Measurements from ENCODE around the gene TNFAIP8L1. TPM values are rescaled to one million over a fixed set of nuclear protein-coding genes. Genes with fewer than 3 reads are reported as not detected.

The TNFAIP8L1 gene
- polyA plus RNA-seq, 1 donor (not counting 4 experiments of a cell fraction or from before 2014, with no cell fraction given) = 4.7 TPM

DNA sequence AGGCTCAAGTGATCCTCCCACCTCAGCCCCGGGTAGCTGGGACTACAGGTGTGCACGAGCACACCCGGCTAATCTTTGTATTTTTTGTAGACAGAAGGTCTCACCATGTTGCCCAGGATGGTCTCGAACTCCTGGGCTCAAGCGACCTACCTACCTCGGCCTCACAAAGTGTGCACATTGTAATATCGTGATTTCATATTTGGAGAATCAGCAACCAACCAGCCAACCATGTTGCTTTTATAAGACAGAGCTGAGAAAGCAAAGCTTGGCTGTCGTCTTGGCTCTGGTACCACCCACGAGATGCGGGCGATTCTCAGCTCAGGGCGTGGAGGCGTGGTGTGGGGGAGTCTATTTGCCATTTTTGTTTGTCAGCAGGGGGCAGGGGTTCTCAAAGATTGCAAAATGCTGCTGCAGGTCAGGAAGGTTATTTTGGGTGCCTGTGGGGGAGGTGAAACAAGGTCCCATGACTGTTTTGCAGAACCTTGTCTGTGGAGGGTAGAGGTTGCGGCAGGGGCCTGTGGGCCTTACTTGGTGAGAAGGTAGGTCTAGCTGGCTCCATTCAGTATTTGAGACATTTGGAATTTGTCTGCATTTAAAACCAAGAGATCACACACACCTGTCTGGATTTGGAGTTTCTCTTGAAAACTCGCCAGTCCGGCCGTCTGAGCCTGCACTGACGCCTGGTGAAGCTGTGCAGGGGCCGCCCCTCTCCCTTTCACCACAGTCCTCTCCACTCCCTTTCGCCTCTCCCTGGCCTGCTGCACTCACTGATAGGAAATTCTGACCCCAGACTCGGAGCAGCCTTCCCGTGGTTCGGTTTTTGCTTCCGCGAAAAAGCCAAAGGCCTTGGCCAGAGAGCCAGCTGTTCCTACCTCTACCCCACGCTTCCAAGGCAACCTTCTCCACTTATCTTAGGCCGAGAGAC is 15.4 kb downstream of the TNFAIP8L1 start:
- no peak for TF ChIP-seq EZH2 (IDR thresholded peaks at IDR 0.05; ENCODE audit: low read length)
- TF ChIP-seq, protein P1, sequence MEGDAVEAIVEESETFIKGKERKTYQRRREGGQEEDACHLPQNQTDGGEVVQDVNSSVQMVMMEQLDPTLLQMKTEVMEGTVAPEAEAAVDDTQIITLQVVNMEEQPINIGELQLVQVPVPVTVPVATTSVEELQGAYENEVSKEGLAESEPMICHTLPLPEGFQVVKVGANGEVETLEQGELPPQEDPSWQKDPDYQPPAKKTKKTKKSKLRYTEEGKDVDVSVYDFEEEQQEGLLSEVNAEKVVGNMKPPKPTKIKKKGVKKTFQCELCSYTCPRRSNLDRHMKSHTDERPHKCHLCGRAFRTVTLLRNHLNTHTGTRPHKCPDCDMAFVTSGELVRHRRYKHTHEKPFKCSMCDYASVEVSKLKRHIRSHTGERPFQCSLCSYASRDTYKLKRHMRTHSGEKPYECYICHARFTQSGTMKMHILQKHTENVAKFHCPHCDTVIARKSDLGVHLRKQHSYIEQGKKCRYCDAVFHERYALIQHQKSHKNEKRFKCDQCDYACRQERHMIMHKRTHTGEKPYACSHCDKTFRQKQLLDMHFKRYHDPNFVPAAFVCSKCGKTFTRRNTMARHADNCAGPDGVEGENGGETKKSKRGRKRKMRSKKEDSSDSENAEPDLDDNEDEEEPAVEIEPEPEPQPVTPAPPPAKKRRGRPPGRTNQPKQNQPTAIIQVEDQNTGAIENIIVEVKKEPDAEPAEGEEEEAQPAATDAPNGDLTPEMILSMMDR (optimal IDR thresholded peaks at IDR 0.05 in 1 of 3, IDR thresholded peaks at IDR 0.05 in 1 of 3, conservative IDR thresholded peaks at IDR 0.05 in 1 of 3; ENCODE audit: extremely low read depth in 1 of 3, insufficient read depth in 2 of 3, low read length in 3 of 3) = no peak
- H3K9me1 ChIP-seq (ENCODE audit: control insufficient read depth, extremely low read depth, insufficient read depth, low read length) = no peaks in the 10 kb centered on the region
- no peak overlapping the region for H3K4me2 ChIP-seq (ENCODE audit: control insufficient read depth, extremely low read depth, insufficient read depth, low read depth, low read length)
- DNase-seq (ENCODE audit: low read depth, low spot score) (no peak), FAIRE-seq (no peak)
- H3K27me3 ChIP-seq (ENCODE audit: control insufficient read depth, extremely low read depth, insufficient read depth, low read length) = no peaks in the 10 kb centered on the region
- no peak overlapping the region for H3K4me3 ChIP-seq (ENCODE audit: control insufficient read depth in 2 of 3, extremely low read depth in 1 of 3, insufficient read depth in 2 of 3, low read depth in 1 of 3, low read length in 3 of 3)
- no peak overlapping the region for H3K27ac ChIP-seq (ENCODE audit: control insufficient read depth, insufficient read depth, low read length)
- H3K9ac ChIP-seq (ENCODE audit: control insufficient read depth, extremely low read depth, insufficient read depth, low read length) = no peak overlapping the region
- no peaks in the 10 kb centered on the region for H4K20me1 ChIP-seq (ENCODE audit: control insufficient read depth, extremely low read depth, insufficient read depth, low read length)
- dilution Hi-C loops (cut with MboI; ENCODE audit: extremely low pct_ligation_motif_present, low sequenced_read_pairs) = no loop called here
- no peaks in the 10 kb centered on the region for H3K4me1 ChIP-seq (ENCODE audit: control insufficient read depth, extremely low read depth, insufficient read depth, low read length)
- H3K36me3 ChIP-seq (ENCODE audit: control insufficient read depth in 2 of 2, extremely low read depth in 1 of 2, insufficient read depth in 2 of 2, low read length in 2 of 2) = peaks cover 24 to 40% of the 10 kb centered on the region in 2 experiments
- H2AFZ ChIP-seq (ENCODE audit: control insufficient read depth, low read length) = no peak overlapping the region
- H3K79me2 ChIP-seq (ENCODE audit: control insufficient read depth, insufficient read depth, low read length) = no peaks in the 10 kb centered on the region
- H3K9me3 ChIP-seq (ENCODE audit: control insufficient read depth, low read depth, low read length) = no peaks in the 10 kb centered on the region

GRCh38 chr19:4656102-4656501 is 16.8 kb downstream of the TNFAIP8L1 start:
- no peak overlapping the region for H3K27ac ChIP-seq (ENCODE audit: control insufficient read depth, insufficient read depth, low read length)
- no peaks in the 10 kb centered on the region for H4K20me1 ChIP-seq (ENCODE audit: control insufficient read depth, extremely low read depth, insufficient read depth, low read length)
- TF ChIP-seq, protein P1 (optimal IDR thresholded peaks at IDR 0.05 in 1 of 3, IDR thresholded peaks at IDR 0.05 in 1 of 3, conservative IDR thresholded peaks at IDR 0.05 in 1 of 3; ENCODE audit: extremely low read depth in 1 of 3, insufficient read depth in 2 of 3, low read length in 3 of 3) = no peak
- no peak for TF ChIP-seq EZH2 (IDR thresholded peaks at IDR 0.05; ENCODE audit: low read length)
- H3K4me3 ChIP-seq (ENCODE audit: control insufficient read depth in 2 of 3, extremely low read depth in 1 of 3, insufficient read depth in 2 of 3, low read depth in 1 of 3, low read length in 3 of 3) = no peak overlapping the region
- H2AFZ ChIP-seq (ENCODE audit: control insufficient read depth, low read length) = no peak overlapping the region
- no peak for FAIRE-seq
- peaks cover 29 to 50% of the 10 kb centered on the region in 2 experiments for H3K36me3 ChIP-seq (ENCODE audit: control insufficient read depth in 2 of 2, extremely low read depth in 1 of 2, insufficient read depth in 2 of 2, low read length in 2 of 2)
- no peak overlapping the region for H3K4me2 ChIP-seq (ENCODE audit: control insufficient read depth, extremely low read depth, insufficient read depth, low read depth, low read length)
- H3K4me1 ChIP-seq (ENCODE audit: control insufficient read depth, extremely low read depth, insufficient read depth, low read length) = no peaks in the 10 kb centered on the region
- no peaks in the 10 kb centered on the region for H3K9me3 ChIP-seq (ENCODE audit: control insufficient read depth, low read depth, low read length)
- H3K9me1 ChIP-seq (ENCODE audit: control insufficient read depth, extremely low read depth, insufficient read depth, low read length) = no peaks in the 10 kb centered on the region
- no peaks in the 10 kb centered on the region for H3K79me2 ChIP-seq (ENCODE audit: control insufficient read depth, insufficient read depth, low read length)
- H3K27me3 ChIP-seq (ENCODE audit: control insufficient read depth, extremely low read depth, insufficient read depth, low read length) = no peaks in the 10 kb centered on the region
- dilution Hi-C loops (cut with MboI; ENCODE audit: extremely low pct_ligation_motif_present, low sequenced_read_pairs) = no loop called here
- no peak overlapping the region for H3K9ac ChIP-seq (ENCODE audit: control insufficient read depth, extremely low read depth, insufficient read depth, low read length)
- DNase-seq (ENCODE audit: low read depth, low spot score) = no peak

Data from keratinocyte (primary cell).